ENCODE results near the gene LCN1. TPM values are rescaled to one million over a fixed set of nuclear protein-coding genes. Genes with fewer than 3 reads are reported as not detected.

LCN1 gene
- total RNA-seq, result not detected

- TF ChIP-seq CTCF (IDR thresholded peaks at IDR 0.05) (no peak), POLR2A (IDR thresholded peaks at IDR 0.05) (no peak)
- intact Hi-C loops (cut with DNase I), result no loop called here
- H3K9me3 ChIP-seq, result no peaks in the 10 kb centered on the region
- DNase-seq, result no peak
- H3K27ac ChIP-seq, result no peak within 1 kb of the TSS
- WGBS, 2 donors, result 83 to 85% methylated on average over 7 to 16 of the region's 18 CpGs
- H3K36me3 ChIP-seq, result no peaks in the 10 kb centered on the region
- no peaks in the 10 kb centered on the region for H3K4me1 ChIP-seq
- H3K27me3 ChIP-seq, result peaks cover 0 to 64% (median 0%) of the 10 kb centered on the region in 4 donors
- no peak within 1 kb of the TSS for H3K4me3 ChIP-seq
These were observed at the start of gene LCN1 for GRCh38 chr9:135520916-135521607. TSS of gene LCN1 (plus strand) at chr9:135521440. CDS start at chr9:135521498, 58 bp downstream.

GRCh38 chr9:135471791-135472640 lies 49.2 kb upstream of the LCN1 start:
- TF ChIP-seq POLR2A (IDR thresholded peaks at IDR 0.05) (no peak), CTCF (IDR thresholded peaks at IDR 0.05) (no peak)
- Histone ChIP-seq H3K4me1 (peaks cover 0 to 6% (median 0%) of the 10 kb centered on the region in 3 donors), H3K4me3 (no peak overlapping the region), H3K27me3 (no peaks in the 10 kb centered on the region), H3K9me3 (no peaks in the 10 kb centered on the region), H3K27ac (no peak overlapping the region), H3K36me3 (no peaks in the 10 kb centered on the region)
- no peak for DNase-seq
- 67 to 75% methylated on average over 15 to 16 of the region's 23 CpGs for WGBS, 2 donors
- intact Hi-C loops (cut with DNase I), result no loop called here

GRCh38 chr9:135473972-135474543 lies 47.2 kb upstream of the LCN1 start:
- TF ChIP-seq POLR2A (IDR thresholded peaks at IDR 0.05) (no peak), CTCF (IDR thresholded peaks at IDR 0.05) (no peak)
- WGBS, 2 donors, result 69 to 74% methylated on average over 5 to 11 of the region's 12 CpGs
- H3K36me3 ChIP-seq, result no peaks in the 10 kb centered on the region
- no peak for DNase-seq
- no peak overlapping the region for H3K4me3 ChIP-seq
- H3K27me3 ChIP-seq, result no peaks in the 10 kb centered on the region
- H3K27ac ChIP-seq, result no peak overlapping the region
- peaks cover 0 to 11% (median 3%) of the 10 kb centered on the region in 3 donors for H3K4me1 ChIP-seq
- H3K9me3 ChIP-seq, result no peaks in the 10 kb centered on the region
- intact Hi-C loops (cut with DNase I), result no loop called here

- no peak for DNase-seq
- TF ChIP-seq POLR2A (IDR thresholded peaks at IDR 0.05) (no peak), CTCF (IDR thresholded peaks at IDR 0.05) (peak in 2 of 6 experiments; percentile 16 to 30)
- WGBS, 2 donors, result 28 to 30% methylated on average over 12 of the region's 12 CpGs
- H3K4me1 ChIP-seq, result peaks cover 0 to 12% (median 3%) of the 10 kb centered on the region in 3 donors
- no peaks in the 10 kb centered on the region for H3K9me3 ChIP-seq
- H3K36me3 ChIP-seq, result no peaks in the 10 kb centered on the region
- intact Hi-C loops (cut with DNase I), result no loop called here
- H3K27ac ChIP-seq, result no peak overlapping the region
- no peak overlapping the region for H3K4me3 ChIP-seq
- H3K27me3 ChIP-seq, result no peaks in the 10 kb centered on the region
These were observed 46.3 kb upstream of the LCN1 start for GRCh38 chr9:135474915-135475314.

Measured in esophagus squamous epithelium (tissue), 5 donors.